H1 (cell line): ENCODE data around the gene KLHL40. TPM values are rescaled to one million over a fixed set of nuclear protein-coding genes. Genes with fewer than 3 reads are reported as not detected.

Source experiments
- CTCF ChIA-PET: fragments of 300-600 bp; sonication (Branson Sonifier 250); formaldehyde crosslinking; loops from one replicate; lab custom pipeline; 2021; ENCODE audit not compliant: partially characterized antibody; lab: Charles Lee
- POLR2A ChIA-PET: fragments of 300-600 bp; sonication (Branson Sonifier 250); formaldehyde crosslinking; loops from one replicate; lab custom pipeline; 2021; ENCODE audit warnings: inconsistent platforms; ENCODE audit not compliant: partially characterized antibody; lab: Charles Lee
- DNase-seq, 2 experiments: peaks; one replicate each; pipeline versions ENCODE4 v3.0.0 to v3.0.0-alpha.2; 2010 to 2022; ENCODE audit warnings: low spot score in 2 of 2, low read depth in 1 of 2, mixed read lengths in 1 of 2
- FAIRE-seq: peaks from 2 replicates; lab custom pipeline; 2011; peaks lifted over from hg19 to GRCh38; lab: Jason Lieb, UNC
- H2AFZ ChIP-seq: 2 replicates; pipeline ENCODE4 v1.8.1; 2012; ENCODE audit warnings: low read length, inconsistent platforms
- H2AK5ac ChIP-seq: 2 replicates; pipeline ENCODE4 v1.6.1; 2013; ENCODE audit warnings: low read depth, low read length
- H2BK120ac ChIP-seq: replicated peaks from 2 replicates; pipeline ENCODE3; 2013; ENCODE audit warnings: low read depth, low read length, inconsistent platforms
- H2BK12ac ChIP-seq: 2 replicates; pipeline ENCODE4 v1.6.1; 2013; ENCODE audit warnings: low read depth, low read length
- H2BK15ac ChIP-seq: 2 replicates; pipeline ENCODE4 v1.6.1; 2013; ENCODE audit warnings: low read length
- H2BK20ac ChIP-seq: 2 replicates; pipeline ENCODE4 v1.6.1; 2013; ENCODE audit warnings: low read length
- H2BK5ac ChIP-seq: 2 replicates; pipeline ENCODE4 v1.6.1; 2013; ENCODE audit warnings: low read depth, low read length
- H3K14ac ChIP-seq: 2 replicates; pipeline ENCODE4 v1.6.1; 2013; ENCODE audit warnings: inconsistent platforms; ENCODE audit not compliant: insufficient read length
- H3K18ac ChIP-seq: 2 replicates; pipeline ENCODE4 v1.6.1; 2013; ENCODE audit warnings: low read length; ENCODE audit errors: extremely low read depth
- H3K23ac ChIP-seq: 2 replicates; pipeline ENCODE4 v1.6.1; 2013; ENCODE audit warnings: inconsistent platforms; ENCODE audit not compliant: insufficient read length
- H3K23me2 ChIP-seq: 2 replicates; pipeline ENCODE4 v1.6.1; 2013; ENCODE audit warnings: low read depth, low read length
- H3K27ac ChIP-seq: 2 replicates; pipeline ENCODE4 v1.6.1; 2011; ENCODE audit warnings: low read depth, low read length, inconsistent platforms
- H3K27me3 ChIP-seq, 4 experiments: replicated peaks in 1 of 4; 1 replicate in 1 of 4; 2 replicates in 3 of 4; pipeline versions ENCODE4 v1.6.1 to v1.8.1; 2011 to 2013; ENCODE audit warnings: low read length in 3 of 4, mild to moderate bottlenecking in 3 of 4, inconsistent platforms in 2 of 4, mixed read lengths in 2 of 4, moderate library complexity in 1 of 4; ENCODE audit not compliant: control insufficient read depth in 3 of 4, insufficient read depth in 3 of 4; ENCODE audit errors: extremely low read depth in 1 of 4
- H3K36me3 ChIP-seq, 4 experiments: 2 replicates each; pipeline versions ENCODE4 v1.6.1 to v1.8.1; 2011 to 2013; ENCODE audit warnings: mild to moderate bottlenecking in 4 of 4, low read length in 3 of 4, moderate library complexity in 2 of 4, control low read depth in 1 of 4, inconsistent platforms in 1 of 4; ENCODE audit not compliant: insufficient read depth in 4 of 4, control insufficient read depth in 2 of 4
- H3K4ac ChIP-seq: replicated peaks from 2 replicates; pipeline ENCODE3; 2013; ENCODE audit warnings: low read length, low read depth, mixed read lengths, inconsistent platforms; ENCODE audit not compliant: insufficient read length
- H3K4me1 ChIP-seq, 4 experiments: replicated peaks in 1 of 4; 1 replicate in 1 of 4; 2 replicates in 3 of 4; pipeline versions ENCODE4 v1.6.1 to v1.8.1; 2011 to 2013; ENCODE audit warnings: low read length in 3 of 4, inconsistent platforms in 2 of 4, mixed read lengths in 1 of 4; ENCODE audit not compliant: insufficient read depth in 4 of 4, control insufficient read depth in 3 of 4
- H3K4me2 ChIP-seq, 2 experiments: 2 replicates each; pipeline versions ENCODE4 v1.6.1 to v1.8.1; 2011 to 2013; ENCODE audit warnings: low read depth in 2 of 2, low read length in 2 of 2, control low read depth in 1 of 2, inconsistent platforms in 1 of 2, mild to moderate bottlenecking in 1 of 2; ENCODE audit not compliant: insufficient read depth in 1 of 2
- H3K4me3 ChIP-seq, 4 experiments: fragments of 200-600, 300-600 bp in 1 of 4; sonication (generic), shearing (Covaris generic), sonication (Bioruptor Twin) in 1 of 4; 2 replicates each; pipeline versions ENCODE4 v1.5.1 to v1.8.1; 2011 to 2016; ENCODE audit warnings: low read length in 4 of 4, low read depth in 3 of 4, control low read depth in 2 of 4, inconsistent platforms in 2 of 4, mild to moderate bottlenecking in 2 of 4, mixed read lengths in 1 of 4, moderate library complexity in 1 of 4; ENCODE audit not compliant: insufficient read depth in 2 of 4; ENCODE audit errors: extremely low read depth in 1 of 4
- H3K56ac ChIP-seq: replicated peaks from 2 replicates; pipeline ENCODE3; 2013; ENCODE audit warnings: low read depth, mild to moderate bottlenecking, mixed read lengths, low read length, inconsistent platforms; ENCODE audit not compliant: insufficient read length
- H3K79me1 ChIP-seq: 2 replicates; pipeline ENCODE4 v1.6.1; 2013; ENCODE audit warnings: low read depth, low read length, control low read depth
- H3K79me2 ChIP-seq, 2 experiments: 2 replicates each; pipeline versions ENCODE4 v1.6.1 to v1.8.1; 2012 to 2013; ENCODE audit warnings: low read length in 2 of 2, mild to moderate bottlenecking in 2 of 2, inconsistent platforms in 1 of 2; ENCODE audit not compliant: insufficient read depth in 2 of 2, control insufficient read depth in 1 of 2
- H3K9ac ChIP-seq, 4 experiments: replicated peaks in 1 of 4; 1 replicate in 1 of 4; 2 replicates in 3 of 4; pipeline versions ENCODE4 v1.6.1 to v1.8.1; 2011 to 2013; ENCODE audit warnings: low read depth in 3 of 4, low read length in 3 of 4, control low read depth in 2 of 4, mild to moderate bottlenecking in 2 of 4, moderate library complexity in 2 of 4, inconsistent platforms in 1 of 4; ENCODE audit errors: extremely low read depth in 1 of 4
- H3K9me3 ChIP-seq, 2 experiments: 2 replicates each; pipeline versions ENCODE4 v1.6.1 to v1.8.1; 2012 to 2013; ENCODE audit warnings: mild to moderate bottlenecking in 2 of 2, moderate library complexity in 2 of 2, control low read depth in 1 of 2, inconsistent platforms in 1 of 2, low read depth in 1 of 2, low read length in 1 of 2, mixed read lengths in 1 of 2; ENCODE audit not compliant: insufficient read depth in 2 of 2
- H4K20me1 ChIP-seq, 2 experiments: replicated peaks in 1 of 2; 2 replicates each; pipeline versions ENCODE3 to v1.8.1; 2011 to 2013; ENCODE audit warnings: inconsistent platforms in 2 of 2, low read length in 2 of 2, mild to moderate bottlenecking in 1 of 2; ENCODE audit not compliant: insufficient read depth in 2 of 2, control insufficient read depth in 1 of 2
- H4K5ac ChIP-seq: 2 replicates; pipeline ENCODE4 v1.6.1; 2013; ENCODE audit warnings: low read length, low read depth, mixed read lengths, inconsistent platforms; ENCODE audit not compliant: insufficient read length
- H4K8ac ChIP-seq: 2 replicates; pipeline ENCODE4 v1.8.0; 2013; ENCODE audit warnings: mild to moderate bottlenecking, moderate library complexity, low read length, inconsistent platforms; ENCODE audit not compliant: insufficient read depth; ENCODE audit errors: extremely low read depth
- H4K91ac ChIP-seq: replicated peaks from 2 replicates; pipeline ENCODE3; 2013; ENCODE audit warnings: low read length, mixed read lengths, inconsistent platforms; ENCODE audit not compliant: insufficient read length
- ASH2L ChIP-seq: fragments of 200-600, 300-600 bp; sonication (generic); IDR thresholded peaks from one replicate; pipeline ENCODE4 v1.7.1; 2017; ENCODE audit warnings: low read length
- BACH1 ChIP-seq: IDR thresholded peaks from 2 replicates; pipeline ENCODE4 v1.6.1; 2012; ENCODE audit warnings: low read length, improper control_type of control experiment
- CREB1 ChIP-seq: IDR thresholded peaks from 2 replicates; pipeline ENCODE4 v1.6.1; 2012; ENCODE audit warnings: inconsistent platforms
- HDAC2 ChIP-seq, 2 experiments: fragments of 300-600 bp in 1 of 2; sonication (generic) in 1 of 2; IDR thresholded peaks; 2 replicates each; pipeline ENCODE4 v1.6.1; 2011 to 2012; ENCODE audit warnings: low read depth in 2 of 2, low read length in 2 of 2, mild to moderate bottlenecking in 2 of 2, moderate library complexity in 2 of 2, borderline replicate concordance in 1 of 2, inconsistent platforms in 1 of 2
- HDAC6 ChIP-seq: IDR thresholded peaks from one replicate; pipeline ENCODE4 v1.7.1; 2012; ENCODE audit warnings: low read depth, mild to moderate bottlenecking, inconsistent platforms, low read length, moderate library complexity
- KDM1A ChIP-seq: fragments of 200-600, 300-600 bp; sonication (generic); IDR thresholded peaks from 2 replicates; pipeline ENCODE4 v1.7.1; 2016; ENCODE audit warnings: mild to moderate bottlenecking, low read length, borderline replicate concordance
- MAFK ChIP-seq: IDR thresholded peaks from 2 replicates; pipeline ENCODE4 v1.6.1; 2012; ENCODE audit warnings: low read depth, mild to moderate bottlenecking, improper control_type of control experiment, low read length
- RNF2 ChIP-seq: fragments of 200-900, 300-1000 bp; sonication (generic); IDR thresholded peaks from 2 replicates; pipeline ENCODE4 v1.7.1; 2016; ENCODE audit warnings: borderline replicate concordance, low read depth, mild to moderate bottlenecking, antibody characterized with exemption, low read length; ENCODE audit not compliant: poor library complexity, severe bottlenecking; ENCODE audit errors: missing control alignments
- SIN3A ChIP-seq, 2 experiments: IDR thresholded peaks in 1 of 2; conservative IDR thresholded peaks in 1 of 2; 2 replicates each; pipeline ENCODE4 v1.6.1; 2011 to 2012; ENCODE audit warnings: low read length in 2 of 2, improper control_type of control experiment in 1 of 2, low read depth in 1 of 2, mild to moderate bottlenecking in 1 of 2
- WGBS, 2 experiments: shearing (Covaris generic) in 1 of 2; methylation state at CpG; one replicate each; pipeline versions ENCODE4 v1.1.6 to v1.1.7; 2013 to 2015; ENCODE audit warnings: low lambda C conversion rate in 2 of 2, mixed read lengths in 2 of 2, inconsistent platforms in 1 of 2, low coverage in 1 of 2, missing lambda C conversion rate in 1 of 2; ENCODE audit not compliant: insufficient replicate concordance in 2 of 2, insufficient coverage in 1 of 2, insufficient read length in 1 of 2; ENCODE audit errors: extremely low coverage in 1 of 2, missing lambda C conversion rate in 1 of 2; 5-methylcytosine and 5-hydroxymethylcytosine counted together
- polyA plus RNA-seq, 7 experiments: library from polyadenylated mRNA; depleted of rRNA in 3 of 7; stranded (reverse) in 5 of 7; unstranded in 2 of 7; fragments of >200 nt in 5 of 7; fragments of 200-250 nt in 2 of 7; gene quantifications; 1 replicate in 5 of 7; 2 replicates in 1 of 7; 4 replicates in 1 of 7; pipeline versions ENCODE4 v1.2.1 to v1.2.3, GENCODE V29; 2011 to 2013; ENCODE audit warnings: missing spikeins in 2 of 7, mixed read lengths in 2 of 7
- total RNA-seq: library from RNA; stranded (reverse); fragmentation: NEBNext Ultra II Directional; extraction: Animal tissue kit (Norgen Biotek cat#: 25700); gene quantifications from 2 replicates; pipeline ENCODE4 v1.2.1, GENCODE V29; 2021
- TF ChIP-seq, protein P1 (sequence below): IDR thresholded peaks from 2 replicates; pipeline ENCODE4 v1.6.1; 2012; ENCODE audit warnings: low read length, inconsistent platforms

Gene KLHL40
- total and polyA plus RNA-seq, 2 of the 8 experiments (the other 6 are each of a cell fraction or from before 2014, with no cell fraction given): 0.02 TPM; not detected in 1

GRCh38 chr3:42710323-42711021, 25.1 kb downstream of the KLHL40 start:
- H3K23me2 ChIP-seq: no peaks in the 10 kb centered on the region
- H2BK20ac ChIP-seq: no peak overlapping the region
- H3K4ac ChIP-seq: no peak overlapping the region
- no peak overlapping the region for H2BK120ac ChIP-seq
- H3K14ac ChIP-seq: no peak overlapping the region
- CTCF ChIA-PET: interaction anchor here (1.1 to 11.4 kb wide), 13 partner anchors 8 to 56 kb away, joined by 3 to 53 read pairs (median 5); partner anchors contain the start of genes HHATL and KLHL40
- no peak overlapping the region for H4K5ac ChIP-seq
- no peak overlapping the region for H3K18ac ChIP-seq
- no peak overlapping the region for H3K23ac ChIP-seq
- H4K91ac ChIP-seq: no peak overlapping the region
- no peak overlapping the region for H2AK5ac ChIP-seq
- H2AFZ ChIP-seq: no peak overlapping the region
- H3K4me1 ChIP-seq: no peaks in the 10 kb centered on the region; a peak in 2 of 7 replicates
- FAIRE-seq: no peak
- POLR2A ChIA-PET: interaction anchor here (1.1 to 2.1 kb wide), 2 partner anchors 23 to 61 kb away, joined by 4 to 5 read pairs; no protein-coding TSS in a partner anchor
- H3K56ac ChIP-seq: no peak overlapping the region
- no peak overlapping the region for H2BK5ac ChIP-seq
- H3K9me3 ChIP-seq: no peaks in the 10 kb centered on the region
- no peak overlapping the region for H2BK15ac ChIP-seq
- peak in 1 of 2 experiments; percentile 24 for DNase-seq
- H4K20me1 ChIP-seq: no peaks in the 10 kb centered on the region
- no peak overlapping the region for H3K9ac ChIP-seq
- H3K4me2 ChIP-seq: no peak overlapping the region
- H3K4me3 ChIP-seq: no peak overlapping the region
- WGBS, 2 experiments: 89% methylated on average over 7 of the region's 7 CpGs; no CpG with 5 or more reads in 1 of the 2 experiments
- H3K79me2 ChIP-seq: no peaks in the 10 kb centered on the region
- H3K36me3 ChIP-seq: no peaks in the 10 kb centered on the region
- no peak overlapping the region for H4K8ac ChIP-seq
- H2BK12ac ChIP-seq: no peak overlapping the region
- no peak overlapping the region for H3K27ac ChIP-seq
- H3K27me3 ChIP-seq: no peaks in the 10 kb centered on the region; a peak in 1 of 7 replicates
- H3K79me1 ChIP-seq: no peaks in the 10 kb centered on the region
- TF ChIP-seq SIN3A (conservative IDR thresholded peaks at IDR 0.05 in 1 of 2, IDR thresholded peaks at IDR 0.05 in 1 of 2; ENCODE audit: low read depth in 1 of 2, low read length in 2 of 2) (no peak), BACH1 (no peak), HDAC2 (IDR thresholded peaks at IDR 0.05; ENCODE audit: borderline replicate concordance in 1 of 2, low read depth in 2 of 2, low read length in 2 of 2) (no peak), ASH2L (no peak), MAFK (no peak), HDAC6 (no peak), CREB1 (no peak), KDM1A (no peak), RNF2 (no peak)
- TF ChIP-seq, protein P1, sequence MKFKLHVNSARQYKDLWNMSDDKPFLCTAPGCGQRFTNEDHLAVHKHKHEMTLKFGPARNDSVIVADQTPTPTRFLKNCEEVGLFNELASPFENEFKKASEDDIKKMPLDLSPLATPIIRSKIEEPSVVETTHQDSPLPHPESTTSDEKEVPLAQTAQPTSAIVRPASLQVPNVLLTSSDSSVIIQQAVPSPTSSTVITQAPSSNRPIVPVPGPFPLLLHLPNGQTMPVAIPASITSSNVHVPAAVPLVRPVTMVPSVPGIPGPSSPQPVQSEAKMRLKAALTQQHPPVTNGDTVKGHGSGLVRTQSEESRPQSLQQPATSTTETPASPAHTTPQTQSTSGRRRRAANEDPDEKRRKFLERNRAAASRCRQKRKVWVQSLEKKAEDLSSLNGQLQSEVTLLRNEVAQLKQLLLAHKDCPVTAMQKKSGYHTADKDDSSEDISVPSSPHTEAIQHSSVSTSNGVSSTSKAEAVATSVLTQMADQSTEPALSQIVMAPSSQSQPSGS: no peak
